Ammon's horn (tissue), 1 donor: ENCODE measurements around the gene RBM33.
"Not testable (repeated sequence)": the region's sequence is repeated elsewhere in the genome, so short reads cannot be mapped to it uniquely, and the experiment has no call there.

ENCODE experiments used
- DNase-seq: peaks from one replicate; pipeline ENCODE4 v3.0.0-alpha.2; 2016; ENCODE audit warnings: low spot score

RBM33 gene

GRCh38 chr7:155665079-155665956, 20.9 kb downstream of the RBM33 start:
- DNase-seq = no peak

- DNase-seq = no peak
Measured at GRCh38 chr7:155665957-155666287, 21.5 kb downstream of the RBM33 start.

- DNase-seq = no peak
Measured at GRCh38 chr7:155667241-155667829, 22.9 kb downstream of the RBM33 start.

- peak; percentile 41 for DNase-seq
Measured at GRCh38 chr7:155669717-155670505, 25.4 kb downstream of the RBM33 start.

GRCh38 chr7:155670521-155670920, 26.1 kb downstream of the RBM33 start:
- peak; percentile 24 for DNase-seq

- no peak for DNase-seq
Measured at GRCh38 chr7:155674556-155674955, 30.1 kb downstream of the RBM33 start.

GRCh38 chr7:155676052-155676451, 31.6 kb downstream of the RBM33 start:
- no peak for DNase-seq

- DNase-seq = no peak
Measured at GRCh38 chr7:155677688-155678087, 33.2 kb downstream of the RBM33 start.

GRCh38 chr7:155680124-155680523, 35.7 kb downstream of the RBM33 start:
- no peak for DNase-seq

GRCh38 chr7:155680864-155681263, 36.4 kb downstream of the RBM33 start:
- no peak for DNase-seq

GRCh38 chr7:155681663-155682062, 37.2 kb downstream of the RBM33 start:
- DNase-seq = no peak

- no peak for DNase-seq
Measured at GRCh38 chr7:155682484-155682883, 38.0 kb downstream of the RBM33 start.

- no peak for DNase-seq
Measured at GRCh38 chr7:155683098-155683497, 38.6 kb downstream of the RBM33 start.

GRCh38 chr7:155683714-155684113, 39.3 kb downstream of the RBM33 start:
- DNase-seq = no peak

GRCh38 chr7:155684543-155684942, 40.1 kb downstream of the RBM33 start:
- DNase-seq = no peak

GRCh38 chr7:155685070-155685790, 40.8 kb downstream of the RBM33 start:
- no peak for DNase-seq

GRCh38 chr7:155685791-155686160, 41.3 kb downstream of the RBM33 start:
- DNase-seq = no peak

GRCh38 chr7:155686620-155687324, 42.3 kb downstream of the RBM33 start:
- not testable (repeated sequence) for DNase-seq

- DNase-seq = not testable (repeated sequence)
Measured at GRCh38 chr7:155688237-155688636, 43.8 kb downstream of the RBM33 start.

- not testable (repeated sequence) for DNase-seq
Measured at GRCh38 chr7:155690655-155691054, 46.2 kb downstream of the RBM33 start.

- DNase-seq = no peak
Measured at GRCh38 chr7:155692317-155692716, 47.9 kb downstream of the RBM33 start.

GRCh38 chr7:155693826-155694225, 49.4 kb downstream of the RBM33 start:
- no peak for DNase-seq
